NCI-H2029 (cell line): ENCODE measurements around the gene ACBD3.

Experiments
- DNase-seq: peaks from one replicate; lab custom pipeline; 2025; lab: John Stamatoyannopoulos, UW

Gene ACBD3

GRCh38 chr1:226134170-226135058 is 52.1 kb downstream of the ACBD3 start:
- DNase-seq = peak; percentile 53

- DNase-seq = no peak
These were observed 52.9 kb downstream of the ACBD3 start for GRCh38 chr1:226133504-226134123.

GRCh38 chr1:226132728-226133503 is 53.6 kb downstream of the ACBD3 start:
- no peak for DNase-seq

- no peak for DNase-seq
These were observed 54.9 kb downstream of the ACBD3 start for GRCh38 chr1:226131639-226132038.

GRCh38 chr1:226129230-226129629 is 57.3 kb downstream of the ACBD3 start:
- DNase-seq = no peak

- no peak for DNase-seq
These were observed 58.0 kb downstream of the ACBD3 start for GRCh38 chr1:226128487-226129075.

- no peak for DNase-seq
These were observed 59.5 kb downstream of the ACBD3 start for GRCh38 chr1:226126824-226127569.

- no peak for DNase-seq
These were observed 60.7 kb downstream of the ACBD3 start for GRCh38 chr1:226125831-226126230.

- DNase-seq = peak; percentile 67
These were observed 61.4 kb downstream of the ACBD3 start for GRCh38 chr1:226125097-226125630.

GRCh38 chr1:226123591-226124471 is 62.7 kb downstream of the ACBD3 start:
- DNase-seq = no peak

GRCh38 chr1:226123212-226123560 is 63.4 kb downstream of the ACBD3 start:
- DNase-seq = no peak

- DNase-seq = peak; percentile 34
These were observed 64.7 kb downstream of the ACBD3 start for GRCh38 chr1:226121587-226122400.

- no peak for DNase-seq
These were observed 65.4 kb downstream of the ACBD3 start for GRCh38 chr1:226121049-226121586.

GRCh38 chr1:226120398-226120797 is 66.1 kb downstream of the ACBD3 start:
- no peak for DNase-seq

GRCh38 chr1:226119169-226119568 is 67.4 kb downstream of the ACBD3 start:
- DNase-seq = no peak

GRCh38 chr1:226118357-226118756 is 68.2 kb downstream of the ACBD3 start:
- DNase-seq = no peak

GRCh38 chr1:226117330-226117729 is 69.2 kb downstream of the ACBD3 start:
- no peak for DNase-seq

GRCh38 chr1:226116673-226117072 is 69.9 kb downstream of the ACBD3 start:
- DNase-seq = no peak

- DNase-seq = no peak
These were observed 73.9 kb downstream of the ACBD3 start for GRCh38 chr1:226112626-226113025.
